Measurements from ENCODE around the gene CDH16. TPM values are rescaled to one million over a fixed set of nuclear protein-coding genes. Genes with fewer than 3 reads are reported as not detected.

CDH16 gene
- total RNA-seq, 5 donors from 2014 or later (not counting 1 experiment from before 2014, with no cell fraction given), result not detected

- CTCF ChIA-PET, result no interaction called here
Measured at GRCh38 chr16:66901626-66902025, 17.1 kb downstream of the CDH16 start.

GRCh38 chr16:66900721-66901441 lies 17.8 kb downstream of the CDH16 start:
- ATAC-seq (replicated peaks in 1 of 4) (no peak), DNase-seq (no peak)
- H3K27ac ChIP-seq (ENCODE audit: low read length), result no peak overlapping the region
- CTCF ChIA-PET, result interaction anchor here in 1 of 2 donors (0.6 kb wide), 1 partner anchor 292 kb away, joined by 3 read pairs; no protein-coding TSS in a partner anchor
- Mint-ChIP-seq H3K9me3 (no peaks in the 10 kb centered on the region), H3K4me1 (peaks cover 2 to 3% (median 2%) of the 10 kb centered on the region in 3 donors), H3K36me3 (no peaks in the 10 kb centered on the region), H3K27me3 (no peaks in the 10 kb centered on the region), H3K4me3 (no peak overlapping the region), H3K27ac (no peak overlapping the region)
- H3K36me3 ChIP-seq (ENCODE audit: control insufficient read depth in 2 of 2, extremely low read depth in 1 of 2, insufficient read depth in 1 of 2, low read length in 1 of 2), result no peaks in the 10 kb centered on the region
- no peaks in the 10 kb centered on the region for H3K27me3 ChIP-seq (replicated peaks in 1 of 2; ENCODE audit: control insufficient read depth in 2 of 2, extremely low read depth in 1 of 2, insufficient read depth in 2 of 2, low read length in 1 of 2)
- H3K9me3 ChIP-seq, result no peaks in the 10 kb centered on the region
- POLR2A ChIA-PET, result no interaction called here
- H3K4me3 ChIP-seq (ENCODE audit: control insufficient read depth in 1 of 2, extremely low read depth in 1 of 2, low read length in 1 of 2), result no peak overlapping the region
- peaks cover 0 to 7% of the 10 kb centered on the region in 2 experiments for H3K4me1 ChIP-seq (ENCODE audit: control insufficient read depth in 1 of 2, extremely low read depth in 1 of 2, insufficient read depth in 2 of 2, low read length in 2 of 2)
- WGBS (ENCODE audit: insufficient coverage), result 88% methylated on average over 3 of the region's 7 CpGs

More at GRCh38 chr16:66901626-66902025, 17.1 kb downstream of the CDH16 start:
- H3K27ac ChIP-seq (ENCODE audit: low read length), result no peak overlapping the region
- DNase-seq, result no peak
- Mint-ChIP-seq H3K4me1 (peaks cover 8 to 10% (median 9%) of the 10 kb centered on the region in 3 donors), H3K9me3 (no peaks in the 10 kb centered on the region), H3K27ac (no peak overlapping the region), H3K4me3 (no peak overlapping the region), H3K27me3 (no peaks in the 10 kb centered on the region), H3K36me3 (no peaks in the 10 kb centered on the region)
- H3K9me3 ChIP-seq, result no peaks in the 10 kb centered on the region
- ATAC-seq (replicated peaks in 1 of 4), result no peak
- no peak overlapping the region for H3K4me3 ChIP-seq (ENCODE audit: control insufficient read depth in 1 of 2, extremely low read depth in 1 of 2, low read length in 1 of 2)
- H3K27me3 ChIP-seq (replicated peaks in 1 of 2; ENCODE audit: control insufficient read depth in 2 of 2, extremely low read depth in 1 of 2, insufficient read depth in 2 of 2, low read length in 1 of 2), result no peaks in the 10 kb centered on the region
- POLR2A ChIA-PET, result interaction anchor here in 1 of 2 donors (0.7 kb wide), 1 partner anchor 9 kb away, joined by 4 read pairs; no protein-coding TSS in a partner anchor
- no peaks in the 10 kb centered on the region for H3K36me3 ChIP-seq (ENCODE audit: control insufficient read depth in 2 of 2, extremely low read depth in 1 of 2, insufficient read depth in 1 of 2, low read length in 1 of 2)
- WGBS (ENCODE audit: insufficient coverage), result 89% methylated on average over 8 of the region's 10 CpGs
- peaks cover 0 to 9% of the 10 kb centered on the region in 2 experiments for H3K4me1 ChIP-seq (ENCODE audit: control insufficient read depth in 1 of 2, extremely low read depth in 1 of 2, insufficient read depth in 2 of 2, low read length in 2 of 2)

GRCh38 chr16:66899945-66900710 lies 18.6 kb downstream of the CDH16 start:
- no peaks in the 10 kb centered on the region for H3K27me3 Mint-ChIP-seq
- no peak overlapping the region for H3K4me3 ChIP-seq (ENCODE audit: control insufficient read depth in 1 of 2, extremely low read depth in 1 of 2, low read length in 1 of 2)
- POLR2A ChIA-PET, result no interaction called here
- CTCF ChIA-PET, result interaction anchor here in 1 of 2 donors (0.6 kb wide), 1 partner anchor 293 kb away, joined by 3 read pairs; no protein-coding TSS in a partner anchor
- no peaks in the 10 kb centered on the region for H3K9me3 ChIP-seq
- peaks cover 0 to 3% of the 10 kb centered on the region in 2 experiments for H3K4me1 ChIP-seq (ENCODE audit: control insufficient read depth in 1 of 2, extremely low read depth in 1 of 2, insufficient read depth in 2 of 2, low read length in 2 of 2)
- H3K9me3 Mint-ChIP-seq, result no peaks in the 10 kb centered on the region
- no peaks in the 10 kb centered on the region for H3K36me3 ChIP-seq (ENCODE audit: control insufficient read depth in 2 of 2, extremely low read depth in 1 of 2, insufficient read depth in 1 of 2, low read length in 1 of 2)
- no peak overlapping the region for H3K4me3 Mint-ChIP-seq
- ATAC-seq (replicated peaks in 1 of 4) (no peak), DNase-seq (no peak)
- WGBS (ENCODE audit: insufficient coverage), result 66% methylated on average over 5 of the region's 9 CpGs
- no peak overlapping the region for H3K27ac Mint-ChIP-seq
- peaks cover 0 to 2% (median 0%) of the 10 kb centered on the region in 3 donors for H3K4me1 Mint-ChIP-seq
- no peak overlapping the region for H3K27ac ChIP-seq (ENCODE audit: low read length)
- H3K27me3 ChIP-seq (replicated peaks in 1 of 2; ENCODE audit: control insufficient read depth in 2 of 2, extremely low read depth in 1 of 2, insufficient read depth in 2 of 2, low read length in 1 of 2), result peaks cover 0 to 2% of the 10 kb centered on the region in 2 experiments
- H3K36me3 Mint-ChIP-seq, result no peaks in the 10 kb centered on the region

- CTCF ChIA-PET, result no interaction called here
- H3K27me3 Mint-ChIP-seq, result no peaks in the 10 kb centered on the region
- no peaks in the 10 kb centered on the region for H3K9me3 Mint-ChIP-seq
- Histone ChIP-seq H3K4me1 (ENCODE audit: control insufficient read depth in 1 of 2, extremely low read depth in 1 of 2, insufficient read depth in 2 of 2, low read length in 2 of 2) (peaks cover 0 to 3% of the 10 kb centered on the region in 2 experiments), H3K36me3 (ENCODE audit: control insufficient read depth in 2 of 2, extremely low read depth in 1 of 2, insufficient read depth in 1 of 2, low read length in 1 of 2) (no peaks in the 10 kb centered on the region), H3K4me3 (ENCODE audit: control insufficient read depth in 1 of 2, extremely low read depth in 1 of 2, low read length in 1 of 2) (no peak overlapping the region), H3K9me3 (no peaks in the 10 kb centered on the region), H3K27ac (ENCODE audit: low read length) (no peak overlapping the region), H3K27me3 (replicated peaks in 1 of 2; ENCODE audit: control insufficient read depth in 2 of 2, extremely low read depth in 1 of 2, insufficient read depth in 2 of 2, low read length in 1 of 2) (peaks cover 0 to 2% of the 10 kb centered on the region in 2 experiments)
- no peak overlapping the region for H3K27ac Mint-ChIP-seq
- DNase-seq (no peak), ATAC-seq (replicated peaks in 1 of 4) (no peak)
- 94% methylated on average over 4 of the region's 6 CpGs for WGBS (ENCODE audit: insufficient coverage)
- H3K4me3 Mint-ChIP-seq, result no peak overlapping the region
- POLR2A ChIA-PET, result no interaction called here
- H3K36me3 Mint-ChIP-seq, result no peaks in the 10 kb centered on the region
- peaks cover 0 to 4% (median 3%) of the 10 kb centered on the region in 3 donors for H3K4me1 Mint-ChIP-seq
Measured at GRCh38 chr16:66899310-66899944, 19.3 kb downstream of the CDH16 start.

- POLR2A ChIA-PET, result no interaction called here
- H3K27me3 Mint-ChIP-seq, result no peaks in the 10 kb centered on the region
- no CpG with 5 or more reads among the region's 2 CpGs for WGBS (ENCODE audit: insufficient coverage)
- ATAC-seq (replicated peaks in 1 of 4), result no peak
- Histone ChIP-seq H3K36me3 (ENCODE audit: control insufficient read depth in 2 of 2, extremely low read depth in 1 of 2, insufficient read depth in 1 of 2, low read length in 1 of 2) (peaks cover 0 to 4% of the 10 kb centered on the region in 2 donors), H3K4me1 (ENCODE audit: control insufficient read depth in 1 of 2, extremely low read depth in 1 of 2, insufficient read depth in 2 of 2, low read length in 2 of 2) (peaks cover 0 to 3% of the 10 kb centered on the region in 2 experiments), H3K27ac (ENCODE audit: low read length) (no peak overlapping the region), H3K9me3 (no peaks in the 10 kb centered on the region), H3K4me3 (ENCODE audit: control insufficient read depth in 1 of 2, extremely low read depth in 1 of 2, low read length in 1 of 2) (no peak overlapping the region), H3K27me3 (replicated peaks in 1 of 2; ENCODE audit: control insufficient read depth in 2 of 2, extremely low read depth in 1 of 2, insufficient read depth in 2 of 2, low read length in 1 of 2) (peaks cover 0 to 2% of the 10 kb centered on the region in 2 experiments)
- peaks cover 0 to 6% (median 3%) of the 10 kb centered on the region in 3 donors for H3K4me1 Mint-ChIP-seq
- no peak for DNase-seq
- CTCF ChIA-PET, result no interaction called here
- no peaks in the 10 kb centered on the region for H3K9me3 Mint-ChIP-seq
- no peak overlapping the region for H3K27ac Mint-ChIP-seq
- H3K36me3 Mint-ChIP-seq, result no peaks in the 10 kb centered on the region
- no peak overlapping the region for H3K4me3 Mint-ChIP-seq
Measured at GRCh38 chr16:66898933-66899309, 19.8 kb downstream of the CDH16 start.

GRCh38 chr16:66898207-66898606 lies 20.5 kb downstream of the CDH16 start:
- H3K27ac ChIP-seq (ENCODE audit: low read length), result no peak overlapping the region
- Mint-ChIP-seq H3K9me3 (no peaks in the 10 kb centered on the region), H3K27ac (no peak overlapping the region), H3K36me3 (no peaks in the 10 kb centered on the region), H3K4me3 (no peak overlapping the region), H3K4me1 (peaks cover under 1 to 7% (median 3%) of the 10 kb centered on the region in 3 donors), H3K27me3 (no peaks in the 10 kb centered on the region)
- DNase-seq, result no peak
- H3K4me1 ChIP-seq (ENCODE audit: control insufficient read depth in 1 of 2, extremely low read depth in 1 of 2, insufficient read depth in 2 of 2, low read length in 2 of 2), result peaks cover 0 to 7% of the 10 kb centered on the region in 2 experiments
- H3K9me3 ChIP-seq, result no peaks in the 10 kb centered on the region
- peaks cover 0 to 4% of the 10 kb centered on the region in 2 donors for H3K36me3 ChIP-seq (ENCODE audit: control insufficient read depth in 2 of 2, extremely low read depth in 1 of 2, insufficient read depth in 1 of 2, low read length in 1 of 2)
- no peak overlapping the region for H3K4me3 ChIP-seq (ENCODE audit: control insufficient read depth in 1 of 2, extremely low read depth in 1 of 2, low read length in 1 of 2)
- WGBS (ENCODE audit: insufficient coverage), result 100% methylated on average over 1 of the region's 3 CpGs
- ChIA-PET CTCF (no interaction called here), POLR2A (no interaction called here)
- H3K27me3 ChIP-seq (replicated peaks in 1 of 2; ENCODE audit: control insufficient read depth in 2 of 2, extremely low read depth in 1 of 2, insufficient read depth in 2 of 2, low read length in 1 of 2), result peaks cover 0 to 2% of the 10 kb centered on the region in 2 experiments
- no peak for ATAC-seq (replicated peaks in 1 of 4)

Data from T-cell (primary cell).